GM23248 (cell line): Measurements from ENCODE around the gene CNKSR3.

Experiments used
- EZH2 ChIP-seq: fragments of 200-600 bp; sonication (generic); IDR thresholded peaks from 2 replicates; pipeline ENCODE4 v1.6.1; 2018; ENCODE audit warnings: antibody characterized with exemption, mild to moderate bottlenecking; ENCODE audit not compliant: insufficient read depth, poor library complexity, severe bottlenecking
- EZH2phosphoT487 ChIP-seq: fragments of 200-600 bp; sonication (generic); IDR thresholded peaks from 2 replicates; pipeline ENCODE4 v1.6.1; 2018; ENCODE audit warnings: antibody characterized with exemption, moderate library complexity, mild to moderate bottlenecking, low read depth; ENCODE audit not compliant: insufficient read depth

DNA sequence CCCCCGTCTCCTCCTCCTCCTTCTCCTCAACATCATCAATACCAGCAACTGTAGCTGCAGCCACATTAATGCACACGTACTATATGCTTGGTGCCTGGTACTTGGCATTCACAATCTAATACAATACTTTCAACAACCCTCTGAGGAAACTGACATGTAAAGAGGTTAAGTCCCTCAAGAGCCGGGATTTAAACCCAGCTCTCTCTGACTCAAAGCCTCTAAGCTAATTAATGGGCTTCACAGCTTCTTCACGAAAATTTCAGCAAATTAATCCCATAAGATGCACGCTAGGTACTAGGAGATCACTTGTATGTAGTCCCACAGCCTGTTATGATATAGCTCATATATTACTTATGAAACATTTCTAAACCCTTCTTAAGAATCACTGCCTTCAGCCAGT is 80.8 kb downstream of the CNKSR3 start:
- TF ChIP-seq EZH2phosphoT487 (no peak), EZH2 (no peak)
